CD4-positive, alpha-beta T cell (primary cell): ENCODE measurements around the gene PSME1. TPM values are rescaled to one million over a fixed set of nuclear protein-coding genes. Genes with fewer than 3 reads are reported as not detected.
A peak's percentile ranks its signal among the peaks of the same experiment; 100 is the strongest.

Source experiments
- ATAC-seq: fragments of 200-7000 bp; cut with Tn5 transposase; one replicate; pipeline ENCODE4 v1.10.0; 2022; ENCODE audit warnings: mild to moderate bottlenecking; ENCODE audit not compliant: poor library complexity
- CTCF ChIA-PET: fragments of 350-600 bp; sonication (Branson Sonifier 250); formaldehyde crosslinking; loops from one replicate; lab custom pipeline; 2021; ENCODE audit warnings: antibody characterized with exemption, inconsistent platforms; lab: Charles Lee
- POLR2A ChIA-PET: fragments of 350-600 bp; sonication (Branson Sonifier 250); formaldehyde crosslinking; loops from one replicate; lab custom pipeline; 2021; ENCODE audit warnings: antibody characterized with exemption, inconsistent platforms; lab: Charles Lee
- DNase-seq, 14 experiments: peaks; one replicate each; pipeline ENCODE4 v3.0.0-alpha.2; 2013 to 2020; ENCODE audit warnings: mixed read lengths in 2 of 14
- H3K27ac ChIP-seq, 2 donors: one replicate each; pipeline versions ENCODE4 v1.5.1 to v1.7.0; 2013; ENCODE audit warnings: low read length in 2 of 2, low read depth in 1 of 2, mild to moderate bottlenecking in 1 of 2
- H3K27me3 ChIP-seq, 2 experiments: 1 replicate in 1 of 2; 2 replicates in 1 of 2; pipeline versions ENCODE4 v1.6.1 to v1.7.0; 2013; ENCODE audit warnings: low read length in 2 of 2, control low read depth in 1 of 2, mild to moderate bottlenecking in 1 of 2, moderate library complexity in 1 of 2; ENCODE audit not compliant: insufficient read depth in 2 of 2, control insufficient read depth in 1 of 2
- H3K36me3 ChIP-seq: one replicate; pipeline ENCODE4 v1.6.1; 2013; ENCODE audit warnings: low read length, control low read depth; ENCODE audit not compliant: insufficient read depth
- H3K4me1 ChIP-seq: one replicate; pipeline ENCODE4 v1.6.1; 2013; ENCODE audit warnings: low read length, control low read depth; ENCODE audit not compliant: insufficient read depth
- H3K4me3 ChIP-seq: one replicate; pipeline ENCODE4 v1.5.1; 2013; ENCODE audit warnings: mild to moderate bottlenecking, low read length, moderate library complexity
- H3K9me3 ChIP-seq, 2 experiments: 1 replicate in 1 of 2; 2 replicates in 1 of 2; pipeline versions ENCODE4 v1.6.1 to v1.7.0; 2013; ENCODE audit warnings: low read length in 2 of 2, mild to moderate bottlenecking in 2 of 2, control low read depth in 1 of 2, moderate library complexity in 1 of 2; ENCODE audit not compliant: control insufficient read depth in 1 of 2, insufficient read depth in 1 of 2
- H3K27ac Mint-ChIP-seq: one replicate; pipeline ENCODE4 v1.8.0; 2020; ENCODE audit warnings: mixed read lengths
- H3K27me3 Mint-ChIP-seq: one replicate; pipeline ENCODE4 v1.8.0; 2021; ENCODE audit warnings: mixed read lengths
- H3K36me3 Mint-ChIP-seq: one replicate; pipeline ENCODE4 v1.8.0; 2021; ENCODE audit warnings: low read depth, mixed read lengths
- H3K4me1 Mint-ChIP-seq: one replicate; pipeline ENCODE4 v1.8.0; 2021; ENCODE audit warnings: low read depth, mixed read lengths
- H3K4me3 Mint-ChIP-seq: one replicate; pipeline ENCODE4 v1.8.0; 2020; ENCODE audit warnings: mild to moderate bottlenecking, mixed read lengths
- H3K9me3 Mint-ChIP-seq: one replicate; pipeline ENCODE4 v1.8.0; 2020; ENCODE audit warnings: mixed read lengths
- intact Hi-C, 2 experiments: fragments of 100-400 bp; cut with DNase I in 1 of 2; cut with micrococcal nuclease in 1 of 2; formaldehyde crosslinking; loops; one replicate each; pipeline versions ENCODE4 v1.15.1 to v1.9.0; 2023 to 2025; cut with DNase I, micrococcal nuclease
- total RNA-seq, 174 experiments: library from RNA in 2 of 174; stranded (reverse) in 2 of 174; gene quantifications; one replicate each; pipeline ENCODE4 v1.2.3 and lab custom pipeline; 2021 to 2026
- TF ChIP-seq, protein P1 (sequence below): fragments of 200-600 bp; IDR thresholded peaks from one replicate; pipeline ENCODE4 v1.8.0; 2022; ENCODE audit warnings: antibody characterized with exemption, mild to moderate bottlenecking

The PSME1 gene
- total RNA-seq, 2 experiments from 2014 or later: 166 to 171 TPM

- H3K4me1 ChIP-seq: peaks cover 3% of the 10 kb centered on the region
- H3K36me3 ChIP-seq: peaks cover 78% of the 10 kb centered on the region
- Mint-ChIP-seq H3K9me3 (no peaks in the 10 kb centered on the region), H3K27me3 (no peaks in the 10 kb centered on the region), H3K4me3 (no peak overlapping the region), H3K27ac (peak overlapping the region; percentile 47), H3K36me3 (peaks cover 77% of the 10 kb centered on the region), H3K4me1 (peaks cover 7% of the 10 kb centered on the region)
- no peaks in the 10 kb centered on the region for H3K9me3 ChIP-seq
- intact Hi-C loops: no loop called here
- CTCF ChIA-PET: interaction anchor here (1.0 kb wide), 1 partner anchor 37 kb away, joined by 3 read pairs; the partner anchor contains the start of gene MDP1
- H3K27ac ChIP-seq: no peak overlapping the region
- POLR2A ChIA-PET: interaction anchor here (0.9 to 1.8 kb wide), 2 partner anchors 10 to 17 kb away, joined by 3 to 4 read pairs; partner anchors contain the start of genes IPO4 and IRF9
- TF ChIP-seq, protein P1, sequence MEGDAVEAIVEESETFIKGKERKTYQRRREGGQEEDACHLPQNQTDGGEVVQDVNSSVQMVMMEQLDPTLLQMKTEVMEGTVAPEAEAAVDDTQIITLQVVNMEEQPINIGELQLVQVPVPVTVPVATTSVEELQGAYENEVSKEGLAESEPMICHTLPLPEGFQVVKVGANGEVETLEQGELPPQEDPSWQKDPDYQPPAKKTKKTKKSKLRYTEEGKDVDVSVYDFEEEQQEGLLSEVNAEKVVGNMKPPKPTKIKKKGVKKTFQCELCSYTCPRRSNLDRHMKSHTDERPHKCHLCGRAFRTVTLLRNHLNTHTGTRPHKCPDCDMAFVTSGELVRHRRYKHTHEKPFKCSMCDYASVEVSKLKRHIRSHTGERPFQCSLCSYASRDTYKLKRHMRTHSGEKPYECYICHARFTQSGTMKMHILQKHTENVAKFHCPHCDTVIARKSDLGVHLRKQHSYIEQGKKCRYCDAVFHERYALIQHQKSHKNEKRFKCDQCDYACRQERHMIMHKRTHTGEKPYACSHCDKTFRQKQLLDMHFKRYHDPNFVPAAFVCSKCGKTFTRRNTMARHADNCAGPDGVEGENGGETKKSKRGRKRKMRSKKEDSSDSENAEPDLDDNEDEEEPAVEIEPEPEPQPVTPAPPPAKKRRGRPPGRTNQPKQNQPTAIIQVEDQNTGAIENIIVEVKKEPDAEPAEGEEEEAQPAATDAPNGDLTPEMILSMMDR: no peak
- no peak overlapping the region for H3K4me3 ChIP-seq
- H3K27me3 ChIP-seq: no peaks in the 10 kb centered on the region
- DNase-seq: no peak
- ATAC-seq: no peak
Measured at GRCh38 chr14:24178399-24179178, 42.6 kb downstream of the PSME1 start.

GRCh38 chr14:24179294-24179960 is 43.4 kb downstream of the PSME1 start:
- no peaks in the 10 kb centered on the region for H3K9me3 ChIP-seq
- H3K4me1 ChIP-seq: peaks cover 3% of the 10 kb centered on the region
- H3K27me3 ChIP-seq: no peaks in the 10 kb centered on the region
- H3K27ac ChIP-seq: no peak overlapping the region
- no peak overlapping the region for H3K4me3 ChIP-seq
- Mint-ChIP-seq H3K36me3 (peaks cover 81% of the 10 kb centered on the region), H3K9me3 (no peaks in the 10 kb centered on the region), H3K4me1 (peaks cover 6% of the 10 kb centered on the region), H3K4me3 (no peak overlapping the region), H3K27ac (peak overlapping the region; percentile 47), H3K27me3 (no peaks in the 10 kb centered on the region)
- ATAC-seq: no peak
- peaks cover 83% of the 10 kb centered on the region for H3K36me3 ChIP-seq
- TF ChIP-seq, protein P1: no peak
- no peak for DNase-seq
- intact Hi-C loops: no loop called here
- POLR2A ChIA-PET: interaction anchor here (0.9 to 1.8 kb wide), 2 partner anchors 9 to 18 kb away, joined by 3 to 4 read pairs; partner anchors contain the start of genes IPO4 and IRF9
- CTCF ChIA-PET: interaction anchor here (1.0 kb wide), 1 partner anchor 36 kb away, joined by 3 read pairs; the partner anchor contains the start of gene MDP1

DNA sequence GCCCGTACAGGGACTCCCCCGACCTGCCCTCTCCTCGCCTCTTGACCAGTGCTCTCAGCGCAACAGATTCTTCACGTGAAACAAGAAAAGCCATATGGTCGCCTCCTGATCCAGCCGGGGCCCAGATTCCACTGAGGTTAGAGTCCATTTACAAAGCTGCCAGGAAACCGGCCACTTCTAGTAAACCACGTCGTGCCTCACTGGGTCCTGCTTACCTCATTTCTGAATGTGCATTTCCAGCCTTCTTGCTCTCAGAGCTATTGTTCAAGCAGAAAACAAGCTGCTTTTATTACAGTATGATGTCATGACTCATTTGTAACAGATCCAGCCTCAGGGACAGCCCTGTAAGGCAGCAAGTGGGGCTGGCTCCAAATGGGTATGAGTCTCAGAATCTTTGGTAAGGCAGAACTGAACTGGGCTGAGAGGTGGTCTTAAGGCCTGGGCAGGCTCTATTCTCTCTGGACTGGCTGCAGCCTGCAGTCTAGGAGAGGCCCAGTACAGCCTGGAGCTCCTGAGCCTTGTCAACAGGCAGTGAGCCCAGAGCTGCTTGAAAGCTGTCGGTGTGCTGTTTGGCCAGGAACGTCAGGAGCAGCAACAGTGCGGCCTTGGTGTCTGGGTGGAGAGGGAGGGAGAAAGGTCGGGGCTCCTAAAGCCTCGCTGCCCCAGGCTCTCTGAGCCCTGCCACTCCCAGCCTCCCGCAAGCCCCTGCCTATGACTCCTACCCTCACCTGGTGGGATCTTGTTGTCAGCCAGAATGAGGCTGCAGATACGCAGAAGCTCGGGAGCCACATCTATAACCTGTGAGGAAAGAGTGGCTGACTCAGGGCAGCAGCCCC is 44.2 kb downstream of the PSME1 start:
- ChIA-PET CTCF (no interaction called here), POLR2A (interaction anchor here (1.3 to 1.8 kb wide), 3 partner anchors 8 to 19 kb away, joined by 4 read pairs; partner anchors contain the start of genes IPO4 and IRF9)
- H3K4me3 ChIP-seq: no peak overlapping the region
- H3K4me1 ChIP-seq: peaks cover 3% of the 10 kb centered on the region
- TF ChIP-seq, protein P1: no peak
- no peak overlapping the region for H3K27ac Mint-ChIP-seq
- H3K9me3 ChIP-seq: no peaks in the 10 kb centered on the region
- DNase-seq (no peak), ATAC-seq (no peak)
- intact Hi-C loops: no loop called here
- no peaks in the 10 kb centered on the region for H3K4me1 Mint-ChIP-seq
- no peaks in the 10 kb centered on the region for H3K27me3 Mint-ChIP-seq
- no peak overlapping the region for H3K4me3 Mint-ChIP-seq
- H3K36me3 Mint-ChIP-seq: peaks cover 80% of the 10 kb centered on the region
- peaks cover 87% of the 10 kb centered on the region for H3K36me3 ChIP-seq
- H3K27me3 ChIP-seq: no peaks in the 10 kb centered on the region
- H3K27ac ChIP-seq: no peak overlapping the region
- H3K9me3 Mint-ChIP-seq: no peaks in the 10 kb centered on the region
